Keratinocyte (primary cell): ENCODE results near the gene NKAP. TPM values are rescaled to one million over a fixed set of nuclear protein-coding genes. Genes with fewer than 3 reads are reported as not detected.

Experiments used
- DNase-seq: peaks from one replicate; pipeline ENCODE4 v3.0.0-alpha.2; 2011; ENCODE audit warnings: low read depth, missing footprints, low spot score
- FAIRE-seq: peaks from 2 replicates; lab custom pipeline; 2011; peaks lifted over from hg19 to GRCh38; lab: Jason Lieb, UNC
- H2AFZ ChIP-seq: 2 replicates; pipeline ENCODE4 v1.6.0; 2012; ENCODE audit warnings: low read length, control low read depth, inconsistent platforms; ENCODE audit not compliant: control insufficient read depth
- H3K27ac ChIP-seq: 2 replicates; pipeline ENCODE4 v1.5.1; 2011; ENCODE audit warnings: low read length; ENCODE audit not compliant: control insufficient read depth, insufficient read depth
- H3K27me3 ChIP-seq: 3 replicates; pipeline ENCODE4 v1.6.0; 2011; ENCODE audit warnings: low read length; ENCODE audit not compliant: control insufficient read depth, insufficient read depth; ENCODE audit errors: extremely low read depth
- H3K36me3 ChIP-seq, 2 experiments: 2 replicates in 1 of 2; 3 replicates in 1 of 2; pipeline ENCODE4 v1.5.1; 2011; ENCODE audit warnings: low read length in 2 of 2, mild to moderate bottlenecking in 1 of 2; ENCODE audit not compliant: control insufficient read depth in 2 of 2, insufficient read depth in 2 of 2; ENCODE audit errors: extremely low read depth in 1 of 2
- H3K4me1 ChIP-seq: 3 replicates; pipeline ENCODE4 v1.5.1; 2011; ENCODE audit warnings: low read length; ENCODE audit not compliant: control insufficient read depth, insufficient read depth; ENCODE audit errors: extremely low read depth
- H3K4me2 ChIP-seq: 3 replicates; pipeline ENCODE4 v1.6.0; 2011; ENCODE audit warnings: low read depth, low read length; ENCODE audit not compliant: control insufficient read depth, insufficient read depth; ENCODE audit errors: extremely low read depth
- H3K4me3 ChIP-seq, 3 experiments: fragments of 200-600 bp in 1 of 3; sonication (generic) in 1 of 3; 2 replicates in 2 of 3; 3 replicates in 1 of 3; pipeline ENCODE4 v1.5.1; 2011 to 2016; ENCODE audit warnings: low read length in 3 of 3, mild to moderate bottlenecking in 3 of 3, control low read depth in 2 of 3, inconsistent platforms in 1 of 3, low read depth in 1 of 3, mixed read lengths in 1 of 3, mixed run types in 1 of 3, moderate library complexity in 1 of 3; ENCODE audit not compliant: control insufficient read depth in 2 of 3, insufficient read depth in 2 of 3; ENCODE audit errors: extremely low read depth in 1 of 3
- H3K79me2 ChIP-seq: 2 replicates; pipeline ENCODE4 v1.6.0; 2012; ENCODE audit warnings: low read length; ENCODE audit not compliant: control insufficient read depth, insufficient read depth
- H3K9ac ChIP-seq: 3 replicates; pipeline ENCODE4 v1.6.0; 2011; ENCODE audit warnings: low read length; ENCODE audit not compliant: control insufficient read depth, insufficient read depth; ENCODE audit errors: extremely low read depth
- H3K9me1 ChIP-seq: 3 replicates; pipeline ENCODE4 v1.6.0; 2011; ENCODE audit warnings: low read length; ENCODE audit not compliant: control insufficient read depth, insufficient read depth; ENCODE audit errors: extremely low read depth
- H3K9me3 ChIP-seq: 2 replicates; pipeline ENCODE4 v1.5.1; 2012; ENCODE audit warnings: low read depth, low read length; ENCODE audit not compliant: control insufficient read depth
- H4K20me1 ChIP-seq: 3 replicates; pipeline ENCODE4 v1.6.0; 2011; ENCODE audit warnings: low read length; ENCODE audit not compliant: control insufficient read depth, insufficient read depth; ENCODE audit errors: extremely low read depth
- EZH2 ChIP-seq: IDR thresholded peaks from one replicate; pipeline ENCODE4 v1.6.1; 2012; ENCODE audit warnings: inconsistent platforms, mild to moderate bottlenecking, low read length, moderate library complexity
- dilution Hi-C: fragments of 300-500 bp; cut with MboI; formaldehyde crosslinking; loops from one replicate; pipeline ENCODE4 v1.7.0; 2020; ENCODE audit warnings: low sequenced_read_pairs; ENCODE audit not compliant: extremely low pct_ligation_motif_present
- polyA plus RNA-seq, 5 experiments: library from polyadenylated mRNA; depleted of rRNA in 3 of 5; stranded (reverse) in 3 of 5; stranded (forward) in 1 of 5; unstranded in 1 of 5; fragments of >200 nt; gene quantifications; 1 replicate in 1 of 5; 2 replicates in 3 of 5; 3 replicates in 1 of 5; pipeline versions ENCODE4 v1.2.1 to v1.2.3, GENCODE V29; 2011 to 2012; ENCODE audit warnings: missing spikeins in 2 of 5, low read depth in 1 of 5, low replicate concordance in 1 of 5
- TF ChIP-seq, protein P1 (sequence below), 3 experiments: IDR thresholded peaks in 1 of 3; conservative IDR thresholded peaks in 1 of 3; optimal IDR thresholded peaks in 1 of 3; 2 replicates in 2 of 3; 3 replicates in 1 of 3; pipeline versions ENCODE3 to v1.5.1; 2011; ENCODE audit warnings: low read length in 3 of 3, mild to moderate bottlenecking in 3 of 3, moderate library complexity in 2 of 3, control low read depth in 1 of 3, inconsistent platforms in 1 of 3; ENCODE audit not compliant: insufficient read depth in 2 of 3; ENCODE audit errors: extremely low read depth in 1 of 3

The NKAP gene
- polyA plus RNA-seq, 1 donor (not counting 4 experiments of a cell fraction or from before 2014, with no cell fraction given): 4.6 TPM

DNA sequence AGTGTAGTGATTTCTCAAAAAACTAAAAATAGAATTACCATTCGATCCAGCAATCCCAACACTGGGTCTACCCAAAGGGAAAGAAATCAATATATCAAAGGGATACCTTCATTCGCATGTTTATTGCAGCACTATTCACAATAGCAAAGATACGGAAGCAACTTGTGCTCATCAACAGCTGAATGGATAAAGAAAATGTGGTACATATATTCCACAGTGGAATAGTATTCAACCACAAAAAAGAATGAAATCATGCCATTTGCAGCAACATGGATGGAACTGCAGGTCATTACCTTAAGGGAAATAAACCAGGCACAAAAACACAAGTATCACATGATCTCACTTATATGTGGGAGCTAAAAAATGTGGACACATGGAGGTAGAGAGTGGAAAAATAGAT is 42.7 kb upstream of the NKAP start:
- no peaks in the 10 kb centered on the region for H3K9me1 ChIP-seq
- no peak for FAIRE-seq
- dilution Hi-C loops: no loop called here

DNA sequence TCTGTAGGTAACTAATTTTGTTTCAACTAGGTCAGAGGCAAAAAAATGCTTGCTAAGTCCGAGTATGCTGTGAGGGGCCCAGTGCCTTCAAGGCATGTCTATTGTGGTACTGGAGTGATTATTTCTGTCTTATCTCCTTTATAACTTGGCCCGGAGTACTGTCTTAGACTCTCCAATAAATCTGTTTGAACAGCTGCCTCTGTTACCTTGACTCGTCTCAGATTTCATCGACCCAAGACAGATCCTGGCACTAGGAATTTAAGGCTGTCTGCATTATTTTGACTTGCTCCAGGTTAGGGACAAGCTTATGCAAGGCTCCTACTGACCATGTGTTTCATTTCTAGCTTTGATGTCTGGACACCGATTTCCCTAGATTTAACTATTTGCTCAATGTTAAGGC is 41.1 kb upstream of the NKAP start:
- no peaks in the 10 kb centered on the region for H4K20me1 ChIP-seq
- TF ChIP-seq, protein P1, sequence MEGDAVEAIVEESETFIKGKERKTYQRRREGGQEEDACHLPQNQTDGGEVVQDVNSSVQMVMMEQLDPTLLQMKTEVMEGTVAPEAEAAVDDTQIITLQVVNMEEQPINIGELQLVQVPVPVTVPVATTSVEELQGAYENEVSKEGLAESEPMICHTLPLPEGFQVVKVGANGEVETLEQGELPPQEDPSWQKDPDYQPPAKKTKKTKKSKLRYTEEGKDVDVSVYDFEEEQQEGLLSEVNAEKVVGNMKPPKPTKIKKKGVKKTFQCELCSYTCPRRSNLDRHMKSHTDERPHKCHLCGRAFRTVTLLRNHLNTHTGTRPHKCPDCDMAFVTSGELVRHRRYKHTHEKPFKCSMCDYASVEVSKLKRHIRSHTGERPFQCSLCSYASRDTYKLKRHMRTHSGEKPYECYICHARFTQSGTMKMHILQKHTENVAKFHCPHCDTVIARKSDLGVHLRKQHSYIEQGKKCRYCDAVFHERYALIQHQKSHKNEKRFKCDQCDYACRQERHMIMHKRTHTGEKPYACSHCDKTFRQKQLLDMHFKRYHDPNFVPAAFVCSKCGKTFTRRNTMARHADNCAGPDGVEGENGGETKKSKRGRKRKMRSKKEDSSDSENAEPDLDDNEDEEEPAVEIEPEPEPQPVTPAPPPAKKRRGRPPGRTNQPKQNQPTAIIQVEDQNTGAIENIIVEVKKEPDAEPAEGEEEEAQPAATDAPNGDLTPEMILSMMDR (optimal IDR thresholded peaks at IDR 0.05 in 1 of 3, IDR thresholded peaks at IDR 0.05 in 1 of 3, conservative IDR thresholded peaks at IDR 0.05 in 1 of 3; ENCODE audit: extremely low read depth in 1 of 3, insufficient read depth in 2 of 3, low read length in 3 of 3): no peak
- TF ChIP-seq EZH2: no peak
- no peak overlapping the region for H3K9ac ChIP-seq
- H3K4me2 ChIP-seq: no peak overlapping the region
- H3K27ac ChIP-seq: no peak overlapping the region
- no peaks in the 10 kb centered on the region for H3K4me1 ChIP-seq
- no peaks in the 10 kb centered on the region for H3K27me3 ChIP-seq
- DNase-seq (no peak), FAIRE-seq (no peak)
- dilution Hi-C loops: no loop called here
- H3K36me3 ChIP-seq: no peaks in the 10 kb centered on the region
- H3K4me3 ChIP-seq: no peak overlapping the region
- no peak overlapping the region for H2AFZ ChIP-seq
- no peaks in the 10 kb centered on the region for H3K9me3 ChIP-seq
- H3K9me1 ChIP-seq: no peaks in the 10 kb centered on the region
- H3K79me2 ChIP-seq: no peaks in the 10 kb centered on the region

More for the DNA sequence above, 42.7 kb upstream of the NKAP start:
- Histone ChIP-seq H2AFZ (no peak overlapping the region), H3K4me1 (no peaks in the 10 kb centered on the region), H3K79me2 (no peaks in the 10 kb centered on the region), H3K27ac (no peak overlapping the region), H3K9ac (no peak overlapping the region), H3K4me2 (no peak overlapping the region), H4K20me1 (no peaks in the 10 kb centered on the region), H3K4me3 (no peak overlapping the region), H3K9me3 (no peaks in the 10 kb centered on the region), H3K27me3 (peaks cover 15% of the 10 kb centered on the region), H3K36me3 (no peaks in the 10 kb centered on the region)
- DNase-seq: no peak
- no peak for TF ChIP-seq EZH2
- TF ChIP-seq, protein P1 (optimal IDR thresholded peaks at IDR 0.05 in 1 of 3, IDR thresholded peaks at IDR 0.05 in 1 of 3, conservative IDR thresholded peaks at IDR 0.05 in 1 of 3; ENCODE audit: extremely low read depth in 1 of 3, insufficient read depth in 2 of 3, low read length in 3 of 3): no peak
